Central memory CD4-positive, alpha-beta T cell (primary cell): ENCODE results near the gene IGSF5.

Experiments
- DNase-seq: peaks from one replicate; pipeline ENCODE4 v3.0.0; 2022

Gene IGSF5

DNA sequence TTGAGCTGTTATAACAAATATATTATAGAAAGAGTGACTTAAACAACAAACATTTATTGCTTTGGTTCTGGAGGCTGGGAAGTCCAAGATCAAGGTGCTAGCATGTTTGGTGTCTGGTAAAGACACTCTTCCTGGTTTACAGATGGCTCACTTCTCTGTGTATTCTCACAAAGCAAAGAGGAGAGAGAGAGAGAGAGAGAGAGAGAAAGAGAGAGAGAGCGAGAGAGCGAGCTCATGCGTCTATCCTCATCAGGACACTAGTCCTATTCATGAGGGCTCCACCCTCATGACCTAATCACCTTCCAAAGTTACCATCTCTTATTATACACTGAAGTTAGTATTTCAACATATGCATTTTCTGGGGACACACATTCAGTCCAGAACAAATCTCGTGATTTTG, 89.6 kb downstream of the IGSF5 start:
- DNase-seq, result no peak

DNA sequence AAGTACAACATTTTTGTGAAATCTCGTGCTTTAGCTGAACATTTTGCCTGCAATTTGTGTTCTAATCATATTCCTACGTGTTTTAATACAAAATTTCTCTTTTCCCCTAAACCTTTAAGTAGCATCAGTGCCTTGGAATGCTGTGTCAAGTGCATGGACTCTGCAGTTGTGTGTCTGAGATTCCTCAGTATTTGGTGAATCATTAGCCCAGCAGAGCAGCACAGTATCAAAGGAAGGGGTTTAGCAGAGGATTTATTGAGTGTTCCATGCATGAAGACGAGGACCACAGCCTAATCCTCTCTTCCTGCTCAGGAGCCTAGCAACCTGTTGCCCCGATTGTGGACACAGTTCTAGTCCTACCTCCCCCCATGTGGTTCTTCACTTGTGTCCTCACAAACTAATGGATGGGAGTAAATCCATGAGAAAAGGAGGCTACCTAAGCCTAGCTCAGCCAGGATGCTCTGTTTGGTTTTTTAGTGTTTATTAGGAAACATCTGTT, 92.9 kb downstream of the IGSF5 start:
- DNase-seq, result no peak

DNA sequence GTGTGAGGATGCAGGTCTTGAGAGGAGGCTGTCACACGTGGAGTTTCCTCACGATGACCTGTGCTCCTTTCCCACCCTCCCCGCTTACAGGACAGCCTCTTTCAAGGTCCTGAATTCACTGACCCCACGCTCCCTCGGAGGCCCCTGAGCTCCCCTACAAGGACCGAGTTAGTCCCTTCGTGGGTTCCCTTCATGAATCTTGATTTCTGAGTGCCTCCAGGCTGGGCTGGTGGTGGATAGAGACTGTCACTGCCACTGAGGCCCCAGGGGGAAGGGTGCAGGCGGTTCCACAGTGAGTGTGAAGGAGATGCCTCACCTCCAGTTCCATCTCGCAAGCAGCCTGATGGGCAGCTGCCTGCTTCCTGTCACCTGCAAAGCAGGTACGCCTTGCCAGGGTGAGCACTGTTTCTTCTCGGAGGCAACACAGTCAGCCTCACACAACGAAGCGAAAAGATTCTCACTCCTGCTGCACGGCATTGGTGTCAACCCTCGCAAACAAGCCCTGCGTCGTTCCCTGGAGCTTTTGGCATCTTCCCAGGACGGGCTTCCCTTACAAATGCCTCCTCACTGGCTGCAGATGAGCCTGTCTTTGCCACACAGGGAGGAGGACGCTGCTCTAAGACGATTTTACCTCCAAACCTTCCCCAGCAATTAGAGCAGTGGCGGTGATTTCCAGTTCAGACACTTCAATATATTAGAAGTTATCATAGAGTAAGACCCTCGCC, 95.6 kb downstream of the IGSF5 start:
- no peak for DNase-seq

DNA sequence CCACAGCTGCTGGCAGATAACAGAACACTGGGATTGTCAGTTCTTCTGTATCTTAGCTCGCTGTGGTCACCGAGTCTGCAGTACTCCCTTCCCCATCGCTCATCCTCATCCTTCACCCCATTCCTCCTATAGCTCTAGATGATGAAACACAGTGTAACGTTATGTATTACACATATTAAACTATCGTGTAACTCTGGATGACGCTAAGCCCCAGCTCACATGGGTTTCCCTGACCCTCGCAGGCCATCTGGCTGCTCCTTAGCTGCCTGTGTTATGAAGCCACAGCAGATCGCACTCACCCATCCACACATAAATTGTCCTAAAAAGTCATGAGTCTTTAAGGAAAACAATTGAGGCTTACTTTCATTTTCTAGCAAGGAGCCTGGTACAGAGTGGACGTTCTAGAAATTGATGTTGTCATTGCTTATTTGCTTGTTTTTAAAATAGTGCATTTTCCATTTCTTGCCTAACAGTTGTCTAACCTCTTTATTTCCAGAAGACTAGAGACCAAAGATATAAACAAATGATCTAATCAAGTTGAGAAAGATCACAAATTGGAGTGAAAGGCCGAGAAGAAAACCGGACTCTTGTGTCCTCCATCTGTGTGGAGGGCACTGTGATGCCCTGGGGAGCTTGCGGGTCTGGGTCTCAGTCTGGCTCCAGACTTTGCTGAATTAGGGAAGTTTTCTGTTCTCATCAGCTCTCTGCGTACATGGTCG, 97.9 kb downstream of the IGSF5 start:
- no peak for DNase-seq

DNA sequence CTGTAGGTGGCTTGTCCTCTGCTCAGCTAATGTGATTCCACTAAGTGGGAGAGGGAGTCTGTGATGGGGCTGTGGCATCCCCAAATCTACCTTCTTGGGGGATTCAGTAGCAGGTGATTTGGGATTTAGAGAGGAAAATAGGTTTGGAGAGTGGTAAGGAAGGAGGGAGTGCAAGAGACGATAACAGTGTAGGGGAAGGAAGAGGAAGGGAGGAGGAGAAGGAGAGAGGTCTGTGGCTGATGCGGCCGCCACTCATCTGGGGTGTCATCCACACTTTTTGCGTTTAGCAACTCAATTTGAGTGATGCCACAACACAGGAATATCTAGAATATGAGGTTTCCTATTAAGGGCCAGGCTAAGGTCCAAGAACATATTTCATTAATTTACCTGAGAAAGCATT, 98.5 kb downstream of the IGSF5 start:
- no peak for DNase-seq

DNA sequence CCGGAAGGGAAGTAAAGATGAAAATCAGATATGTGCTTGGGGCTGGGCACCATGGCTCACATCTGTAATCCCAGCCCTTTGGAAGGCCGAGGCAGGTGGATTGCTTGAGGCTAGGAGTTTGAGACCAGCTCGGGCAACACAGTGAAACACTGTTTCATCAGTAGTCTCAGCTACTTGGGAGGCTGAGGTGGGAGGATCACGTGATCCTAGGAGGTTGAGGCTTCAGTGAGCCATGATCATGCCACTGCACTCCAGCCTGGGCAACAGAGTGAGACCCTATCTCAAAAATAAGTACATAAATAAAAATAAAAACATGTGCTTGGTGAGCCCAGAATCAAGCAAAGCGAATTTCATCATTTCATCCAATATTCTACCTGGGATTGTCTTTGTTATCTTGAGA, 98.9 kb downstream of the IGSF5 start:
- no peak for DNase-seq

DNA sequence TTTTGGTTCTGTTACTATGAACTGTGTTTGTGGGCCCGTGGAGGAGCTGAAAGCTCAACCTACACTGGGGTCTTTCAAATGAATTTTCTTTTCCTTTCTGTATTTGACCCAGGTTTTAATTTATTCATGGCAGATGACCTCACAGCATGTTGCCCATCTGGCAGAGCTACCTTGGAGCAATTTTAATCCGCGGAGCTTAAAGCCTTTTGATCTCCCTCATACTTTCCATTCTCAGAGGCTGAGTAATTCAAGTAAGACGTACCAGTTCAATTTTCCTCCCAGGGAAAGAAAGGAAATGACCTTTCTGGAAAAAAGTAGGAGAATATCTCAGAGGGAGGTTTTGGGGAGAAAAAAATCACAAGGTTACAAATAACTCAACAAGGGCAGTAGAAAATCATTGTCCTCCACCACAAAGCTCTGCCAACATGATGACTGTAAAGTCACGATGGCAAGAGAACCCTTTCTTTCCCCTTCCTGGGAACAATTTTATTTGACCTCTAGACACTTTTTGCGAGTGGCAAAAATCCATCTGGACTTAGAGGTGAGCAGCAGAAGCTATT, 100.7 kb downstream of the IGSF5 start:
- no peak for DNase-seq

DNA sequence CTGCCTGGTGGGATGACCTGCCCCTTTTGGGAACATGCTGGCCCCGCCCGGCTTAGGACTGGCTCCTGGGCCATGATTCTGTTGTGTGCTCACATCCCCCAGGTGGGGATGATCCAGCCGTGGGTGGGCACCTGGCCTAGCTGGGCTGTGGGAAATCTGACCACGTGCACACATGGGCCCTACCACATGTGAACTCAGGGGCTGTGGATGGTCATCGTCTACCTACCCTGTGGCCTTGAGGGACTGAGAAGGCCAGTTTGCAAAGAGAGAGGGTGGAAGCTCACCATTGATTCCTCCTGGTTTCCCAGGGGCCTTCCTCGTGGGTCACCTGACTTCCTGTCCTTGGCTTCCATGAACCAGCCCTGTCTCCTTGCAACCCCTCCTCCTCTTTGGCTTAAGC, 102.9 kb downstream of the IGSF5 start:
- no peak for DNase-seq

DNA sequence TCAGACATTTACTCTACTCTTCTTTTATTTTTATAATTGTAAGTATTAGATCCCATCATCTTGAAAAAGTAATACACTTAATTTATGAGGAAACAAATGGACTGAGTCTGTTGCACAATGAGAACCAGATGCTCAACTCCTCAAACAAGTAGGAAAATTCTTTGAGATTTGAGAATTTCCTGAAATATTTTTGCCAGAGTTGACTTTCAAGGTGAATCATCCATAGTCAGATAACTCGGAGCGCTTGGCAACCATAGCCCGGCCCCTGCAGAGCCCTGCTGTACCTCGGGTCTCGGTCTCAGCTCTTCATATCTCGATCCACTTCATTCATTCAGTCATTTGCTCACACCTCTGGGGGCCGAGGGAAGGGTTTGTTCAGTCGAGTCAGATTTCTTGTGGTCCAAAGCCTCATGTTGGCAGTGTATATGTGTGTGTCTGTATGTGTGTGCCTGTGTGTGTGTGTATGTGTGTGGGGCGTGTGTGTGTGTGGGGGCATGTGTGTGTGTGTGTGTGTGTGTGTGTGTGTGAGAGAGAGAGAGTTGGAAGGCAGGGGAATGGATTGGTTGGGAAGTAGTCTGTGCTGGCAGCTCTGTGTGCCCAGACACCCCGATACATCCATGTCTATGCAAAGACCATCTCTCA, 104.2 kb downstream of the IGSF5 start:
- DNase-seq, result no peak

DNA sequence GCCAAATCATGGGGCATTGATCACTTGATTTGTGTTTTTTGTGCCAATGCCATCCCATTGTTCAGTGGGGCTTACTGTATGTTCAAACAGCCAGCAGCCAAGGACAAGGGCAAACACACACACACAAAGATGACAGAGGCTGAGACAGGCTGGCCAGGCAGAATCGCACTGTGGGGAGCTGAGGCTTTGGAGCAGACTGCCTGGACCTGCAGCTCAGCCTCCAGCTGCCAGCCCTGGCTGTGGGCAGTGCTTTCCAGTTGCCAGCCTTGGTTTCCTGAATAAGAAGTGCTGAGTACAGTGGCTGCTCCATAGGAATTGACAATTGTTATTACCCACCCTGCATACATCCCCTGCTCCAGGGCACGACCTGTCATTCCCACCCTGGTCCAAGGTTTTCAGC, 105.3 kb downstream of the IGSF5 start:
- no peak for DNase-seq

DNA sequence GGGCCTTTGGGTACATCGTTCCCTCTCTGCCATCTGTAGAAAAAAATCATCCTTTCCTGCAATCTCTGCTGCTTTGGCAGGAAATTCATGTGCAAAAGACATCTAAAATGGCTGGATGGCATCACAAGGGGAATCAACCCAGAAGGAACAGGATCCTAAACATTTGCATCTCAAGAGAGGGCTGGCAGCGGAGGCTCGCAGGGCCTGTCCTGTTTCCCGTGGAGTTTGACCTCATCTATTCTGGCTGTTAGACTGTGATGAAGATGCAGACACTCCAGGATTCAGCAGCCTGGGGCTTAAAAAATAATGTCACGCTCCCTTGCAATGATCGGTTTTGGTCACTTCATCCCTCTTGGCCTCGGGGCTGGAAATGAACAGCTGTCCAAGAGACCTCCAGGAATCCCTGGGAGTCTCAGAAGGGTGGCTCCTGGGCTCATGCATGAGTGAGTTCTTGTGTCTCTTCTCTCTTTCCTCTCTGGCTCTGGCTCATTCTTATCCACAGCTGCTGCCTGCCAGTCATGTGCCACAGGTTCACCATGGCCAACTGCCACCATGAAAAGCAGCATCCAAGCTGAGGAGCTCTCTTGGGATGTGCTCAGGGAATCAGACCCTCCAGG, 106.1 kb downstream of the IGSF5 start:
- DNase-seq, result no peak
